OCI-LY3 (cell line): ENCODE measurements around the gene EFCAB13.

ENCODE experiments used
- CTCF ChIP-seq: fragments of 200-600, 300-600 bp; sonication (generic); IDR thresholded peaks from 2 replicates; pipeline ENCODE4 v1.5.1; 2014; ENCODE audit warnings: antibody characterized with exemption, low read length, low read depth
- EZH2phosphoT487 ChIP-seq: fragments of 200-600 bp; shearing (Covaris generic); IDR thresholded peaks from 2 replicates; pipeline ENCODE4 v1.6.1; 2018; ENCODE audit warnings: antibody characterized with exemption, mixed run types, low read depth

DNA sequence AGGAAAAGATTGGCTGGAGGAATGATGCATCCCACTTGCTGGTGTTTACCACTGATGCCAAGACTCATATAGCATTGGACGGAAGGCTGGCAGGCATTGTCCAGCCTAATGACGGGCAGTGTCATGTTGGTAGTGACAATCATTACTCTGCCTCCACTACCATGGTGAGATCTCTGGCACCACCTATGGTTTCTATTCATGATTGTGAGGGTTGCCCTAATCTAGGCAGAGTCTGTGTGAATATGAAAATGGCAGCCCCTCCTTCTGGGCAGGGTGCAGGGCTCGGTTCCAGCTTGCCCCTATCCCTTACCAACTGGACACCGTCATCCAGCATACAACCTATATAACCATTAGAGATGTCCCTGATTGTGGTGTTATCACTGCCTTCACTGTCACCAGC, 36.7 kb upstream of the EFCAB13 start:
- peak; percentile 65 for TF ChIP-seq CTCF
- TF ChIP-seq EZH2phosphoT487, result no peak
